Panc1 (cell line): Measurements from ENCODE around the gene NPTX2. TPM values are rescaled to one million over a fixed set of nuclear protein-coding genes. Genes with fewer than 3 reads are reported as not detected.

Experiments used
- ATAC-seq: fragments of 200-7000 bp; cut with Tn5 transposase; 2 replicates; pipeline ENCODE4 v1.9.1; 2020; ENCODE audit warnings: mild to moderate bottlenecking, moderate library complexity
- BruUV-seq: library from RNA; stranded (reverse); fragments of 400-500 nt; replicated peaks from 2 replicates; lab custom pipeline; 2021; lab: Mats Ljungman, UMichigan
- CTCF ChIA-PET: fragments of 300-600 bp; sonication (Branson Sonifier 250); formaldehyde crosslinking; loops from one replicate; lab custom pipeline; 2022; ENCODE audit warnings: antibody characterized with exemption; lab: Charles Lee
- POLR2A ChIA-PET: fragments of 300-600 bp; sonication (Branson Sonifier 250); formaldehyde crosslinking; loops from one replicate; lab custom pipeline; 2022; ENCODE audit warnings: antibody characterized with exemption; lab: Charles Lee
- DNase-seq: peaks from one replicate; pipeline ENCODE4 v3.0.0-alpha.2; 2010; ENCODE audit warnings: low read depth, low spot score
- H3K27ac ChIP-seq: 2 replicates; pipeline ENCODE4 v1.5.1; 2011; ENCODE audit warnings: mild to moderate bottlenecking, low read length, inconsistent platforms
- H3K27me3 ChIP-seq: fragments of 200-500 bp; sonication (Bioruptor generic); 2 replicates; pipeline ENCODE4 v1.6.0; 2014; ENCODE audit warnings: low read length, inconsistent platforms; ENCODE audit not compliant: control insufficient read depth, insufficient read depth
- H3K36me3 ChIP-seq: fragments of 200-500 bp; sonication (Bioruptor generic); 2 replicates; pipeline ENCODE4 v1.5.1; 2014; ENCODE audit warnings: inconsistent platforms, mild to moderate bottlenecking, low read length, moderate library complexity; ENCODE audit not compliant: control insufficient read depth, insufficient read depth
- H3K4me1 ChIP-seq: 2 replicates; pipeline ENCODE4 v1.5.1; 2011; ENCODE audit warnings: inconsistent platforms, mild to moderate bottlenecking, low read length, moderate library complexity; ENCODE audit not compliant: control insufficient read depth, insufficient read depth
- H3K4me3 ChIP-seq, 2 experiments: 2 replicates each; pipeline ENCODE4 v1.5.1; 2011 to 2012; ENCODE audit warnings: low read depth in 2 of 2, low read length in 2 of 2, mild to moderate bottlenecking in 2 of 2, inconsistent platforms in 1 of 2, moderate library complexity in 1 of 2
- H3K9me3 ChIP-seq: fragments of 200-500 bp; sonication (Bioruptor generic); 2 replicates; pipeline ENCODE4 v1.5.1; 2014; ENCODE audit warnings: low read depth, mild to moderate bottlenecking, inconsistent platforms, low read length, moderate library complexity; ENCODE audit not compliant: control insufficient read depth, insufficient read depth
- CTCF ChIP-seq: fragments of 450-650 bp; IDR thresholded peaks from 2 replicates; pipeline ENCODE4 v1.5.1; 2017; ENCODE audit warnings: mild to moderate bottlenecking
- POLR2AphosphoS5 ChIP-seq: IDR thresholded peaks from 2 replicates; pipeline ENCODE4 v1.6.1; 2012; ENCODE audit warnings: mild to moderate bottlenecking, low read depth, low read length, moderate library complexity
- REST ChIP-seq, 2 experiments: IDR thresholded peaks; 2 replicates each; pipeline ENCODE4 v1.6.1; 2011 to 2012; ENCODE audit warnings: low read depth in 2 of 2, control low read depth in 1 of 2, low read length in 1 of 2, mild to moderate bottlenecking in 1 of 2, moderate library complexity in 1 of 2; ENCODE audit not compliant: insufficient read depth in 1 of 2
- SIN3A ChIP-seq: IDR thresholded peaks from 2 replicates; pipeline ENCODE4 v1.6.1; 2012; ENCODE audit warnings: low read depth, mild to moderate bottlenecking, low read length, moderate library complexity, borderline replicate concordance; ENCODE audit not compliant: insufficient read depth
- TCF7L2 ChIP-seq: IDR thresholded peaks from 2 replicates; pipeline ENCODE4 v1.6.1; 2011; ENCODE audit warnings: mild to moderate bottlenecking, low read depth, low read length, inconsistent platforms
- in situ Hi-C: cut with HindIII; loops from 2 replicates; pipeline ENCODE4 v1.10.0; 2016; ENCODE audit warnings: low sequenced_read_pairs, low pct_unique_long_range_greater_than_20kb
- intact Hi-C: fragments of 100-400 bp; cut with micrococcal nuclease; formaldehyde crosslinking; loops from one replicate; pipeline ENCODE4 v1.10.0; 2022; ENCODE audit not compliant: unreplicated experiment
- total RNA-seq: library from RNA; stranded (reverse); gene quantifications from one replicate; pipeline ENCODE4 v1.2.1, GENCODE V29; 2021; ENCODE audit not compliant: unreplicated experiment

NPTX2 gene
- total RNA-seq, 1 experiment from 2014 or later, result 0.15 TPM

GRCh38 chr7:98602755-98603398 is 14.2 kb upstream of the NPTX2 start:
- H3K4me3 ChIP-seq, result no peak overlapping the region
- no peak for DNase-seq
- no peaks in the 10 kb centered on the region for H3K36me3 ChIP-seq
- CTCF ChIA-PET, result no interaction called here
- ATAC-seq, result no peak
- intact Hi-C loops, result no loop called here
- POLR2A ChIA-PET, result no interaction called here
- BruUV-seq, result no TSS peak
- in situ Hi-C loops, result no loop called here
- no peak overlapping the region for H3K27ac ChIP-seq
- H3K9me3 ChIP-seq, result no peaks in the 10 kb centered on the region
- H3K27me3 ChIP-seq, result peaks cover 4% of the 10 kb centered on the region; the same call in 1 of the 2 replicates
- TF ChIP-seq POLR2AphosphoS5, result no peak
- no peak for TF ChIP-seq TCF7L2
- TF ChIP-seq SIN3A, result no peak
- no peaks in the 10 kb centered on the region for H3K4me1 ChIP-seq

GRCh38 chr7:98603399-98603788 is 13.7 kb upstream of the NPTX2 start:
- intact Hi-C loops, result no loop called here
- no peaks in the 10 kb centered on the region for H3K36me3 ChIP-seq
- POLR2A ChIA-PET, result no interaction called here
- no peaks in the 10 kb centered on the region for H3K9me3 ChIP-seq
- TF ChIP-seq REST (IDR thresholded peaks at IDR 0.05; ENCODE audit: insufficient read depth in 1 of 2, low read depth in 2 of 2, low read length in 1 of 2) (no peak), CTCF (no peak)
- H3K4me3 ChIP-seq, result no peak overlapping the region
- CTCF ChIA-PET, result no interaction called here
- H3K27me3 ChIP-seq, result peaks cover 9% of the 10 kb centered on the region
- H3K4me1 ChIP-seq, result no peaks in the 10 kb centered on the region
- BruUV-seq, result no TSS peak
- no peak overlapping the region for H3K27ac ChIP-seq
- in situ Hi-C loops, result no loop called here
- DNase-seq, result no peak
- ATAC-seq, result no peak

GRCh38 chr7:98613601-98614425 is 3.3 kb upstream of the NPTX2 start:
- ATAC-seq (no peak), DNase-seq (no peak)
- Histone ChIP-seq H3K4me3 (no peak overlapping the region), H3K27me3 (peaks cover 36% of the 10 kb centered on the region), H3K4me1 (no peaks in the 10 kb centered on the region), H3K27ac (no peak overlapping the region), H3K9me3 (no peaks in the 10 kb centered on the region), H3K36me3 (no peaks in the 10 kb centered on the region)
- intact Hi-C loops (no loop called here), in situ Hi-C loops (no loop called here)
- BruUV-seq, result no TSS peak
- POLR2A ChIA-PET, result no interaction called here
- CTCF ChIA-PET, result no interaction called here
- no peak for TF ChIP-seq POLR2AphosphoS5
- peak; percentile 90 to 97 for TF ChIP-seq REST (IDR thresholded peaks at IDR 0.05; ENCODE audit: insufficient read depth in 1 of 2, low read depth in 2 of 2, low read length in 1 of 2)
